Prostate gland (tissue), 2 donors: Measurements from ENCODE around the gene AHCTF1. TPM values are rescaled to one million over a fixed set of nuclear protein-coding genes. Genes with fewer than 3 reads are reported as not detected.

Experiments
- DNase-seq: peaks from one replicate; pipeline ENCODE4 v3.0.0-alpha.2; 2019; ENCODE audit warnings: low spot score
- H3K27ac ChIP-seq, 2 donors: fragments of 200-600 bp; sonication (generic); 2 replicates each; pipeline ENCODE4 v1.5.1; 2017 to 2019
- H3K27me3 ChIP-seq: fragments of 200-600 bp; sonication (generic); replicated peaks from 2 replicates; pipeline ENCODE4 v1.5.1; 2019; ENCODE audit not compliant: insufficient read depth
- H3K36me3 ChIP-seq, 2 donors: fragments of 200-600 bp; sonication (generic); 1 replicate in 1 of 2; 2 replicates in 1 of 2; pipeline versions ENCODE4 v1.5.1 to v1.8.1; 2017 to 2019
- H3K4me1 ChIP-seq: fragments of 200-600 bp; sonication (generic); replicated peaks from 2 replicates; pipeline ENCODE4 v1.5.1; 2019
- H3K4me3 ChIP-seq, 2 donors: fragments of 200-600 bp; sonication (generic); 2 replicates each; pipeline ENCODE4 v1.5.1; 2017 to 2019
- H3K9me3 ChIP-seq: fragments of 200-600 bp; sonication (generic); 2 replicates; pipeline ENCODE4 v1.5.1; 2017
- POLR2A ChIP-seq: fragments of 450-650 bp; IDR thresholded peaks from one replicate; pipeline ENCODE4 v1.6.1; 2016; ENCODE audit warnings: antibody characterized with exemption, mild to moderate bottlenecking
- POLR2AphosphoS5 ChIP-seq: sonication (generic); formaldehyde crosslinking; IDR thresholded peaks from one replicate; pipeline ENCODE4 v1.6.1; 2017; ENCODE audit warnings: antibody characterized with exemption
- WGBS: methylation state at CpG from one replicate; pipeline ENCODE4 v1.1.5; 2018; 5-methylcytosine and 5-hydroxymethylcytosine counted together
- intact Hi-C: fragments of 100-400 bp; cut with DNase I; formaldehyde crosslinking; loops from one replicate; pipeline ENCODE4 v1.14.2; 2022
- total RNA-seq, 2 donors: library from RNA; depleted of rRNA; stranded (reverse); fragments of >200 nt; gene quantifications; one replicate each; pipeline ENCODE4 v1.1.0, GENCODE V29; 2016
- TF ChIP-seq, protein P1 (sequence below), 4 experiments: fragments of 200-600 bp in 2 of 4; fragments of 450-650 bp in 2 of 4; sonication (generic) in 2 of 4; IDR thresholded peaks; 1 replicate in 3 of 4; 2 replicates in 1 of 4; pipeline ENCODE4 v1.5.1; 2016 to 2019; ENCODE audit warnings: antibody characterized with exemption in 4 of 4, mild to moderate bottlenecking in 2 of 4, moderate library complexity in 2 of 4

Gene AHCTF1
- total RNA-seq, 2 donors from 2014 or later: 22.5 to 39.6 TPM

DNA sequence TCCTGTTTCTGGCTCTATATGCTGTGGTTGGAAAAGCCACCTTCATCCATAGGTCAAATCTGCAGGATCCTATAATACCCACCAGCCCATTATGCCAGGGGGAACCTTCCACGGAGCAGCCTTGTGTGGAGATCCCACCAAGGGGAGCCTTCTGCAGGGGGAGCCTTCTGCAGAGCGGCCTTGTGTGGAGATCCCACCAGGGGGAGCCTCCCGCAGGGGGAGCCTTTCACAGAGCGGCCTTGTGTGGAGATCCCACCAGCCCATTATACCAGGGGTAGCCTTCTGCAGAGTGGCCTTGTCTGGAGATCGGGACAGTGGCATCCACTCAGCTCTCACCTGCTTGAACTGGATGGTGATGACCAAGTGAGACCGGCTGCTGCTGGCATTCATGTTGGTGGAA, 122.3 kb downstream of the AHCTF1 start:
- intact Hi-C loops: no loop called here
- no peak for DNase-seq
- H3K4me1 ChIP-seq: no peaks in the 10 kb centered on the region
- H3K9me3 ChIP-seq: no peaks in the 10 kb centered on the region
- H3K4me3 ChIP-seq: no peak overlapping the region
- H3K27me3 ChIP-seq: no peaks in the 10 kb centered on the region
- no peaks in the 10 kb centered on the region for H3K36me3 ChIP-seq
- TF ChIP-seq POLR2AphosphoS5 (no peak), POLR2A (no peak)
- TF ChIP-seq, protein P1, sequence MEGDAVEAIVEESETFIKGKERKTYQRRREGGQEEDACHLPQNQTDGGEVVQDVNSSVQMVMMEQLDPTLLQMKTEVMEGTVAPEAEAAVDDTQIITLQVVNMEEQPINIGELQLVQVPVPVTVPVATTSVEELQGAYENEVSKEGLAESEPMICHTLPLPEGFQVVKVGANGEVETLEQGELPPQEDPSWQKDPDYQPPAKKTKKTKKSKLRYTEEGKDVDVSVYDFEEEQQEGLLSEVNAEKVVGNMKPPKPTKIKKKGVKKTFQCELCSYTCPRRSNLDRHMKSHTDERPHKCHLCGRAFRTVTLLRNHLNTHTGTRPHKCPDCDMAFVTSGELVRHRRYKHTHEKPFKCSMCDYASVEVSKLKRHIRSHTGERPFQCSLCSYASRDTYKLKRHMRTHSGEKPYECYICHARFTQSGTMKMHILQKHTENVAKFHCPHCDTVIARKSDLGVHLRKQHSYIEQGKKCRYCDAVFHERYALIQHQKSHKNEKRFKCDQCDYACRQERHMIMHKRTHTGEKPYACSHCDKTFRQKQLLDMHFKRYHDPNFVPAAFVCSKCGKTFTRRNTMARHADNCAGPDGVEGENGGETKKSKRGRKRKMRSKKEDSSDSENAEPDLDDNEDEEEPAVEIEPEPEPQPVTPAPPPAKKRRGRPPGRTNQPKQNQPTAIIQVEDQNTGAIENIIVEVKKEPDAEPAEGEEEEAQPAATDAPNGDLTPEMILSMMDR (IDR thresholded peaks at IDR 0.05): no peak
- no peak overlapping the region for H3K27ac ChIP-seq
- 95% methylated on average over 6 of the region's 6 CpGs for WGBS

DNA sequence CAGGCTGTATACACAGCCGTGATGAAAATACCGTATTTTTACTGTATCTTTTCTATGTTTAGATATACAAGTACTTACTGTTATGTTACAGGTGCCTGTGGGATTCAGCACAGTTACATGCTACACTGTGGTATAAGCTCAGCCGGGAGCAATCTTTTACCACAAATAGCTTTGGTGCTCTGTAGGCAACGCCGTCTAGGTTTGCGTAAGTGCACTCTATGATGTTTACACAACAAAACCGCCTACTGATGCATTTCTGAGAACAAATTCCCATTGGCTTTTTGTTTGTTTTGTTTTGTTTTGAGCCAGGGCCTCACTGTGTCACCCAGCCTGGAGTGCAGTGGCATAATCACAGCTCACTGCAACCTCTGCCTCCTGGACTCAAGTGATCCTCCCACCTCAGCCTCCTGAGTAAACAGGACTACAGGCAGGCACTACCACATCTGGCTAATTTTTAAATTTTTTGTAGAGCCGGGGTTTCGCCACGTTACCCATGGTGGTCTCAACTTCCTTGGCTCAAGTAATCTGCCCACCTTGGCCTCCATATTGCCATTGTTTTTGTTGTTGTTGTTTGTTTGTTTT, 126.5 kb downstream of the AHCTF1 start:
- TF ChIP-seq, protein P1 (IDR thresholded peaks at IDR 0.05): no peak
- TF ChIP-seq POLR2A: no peak
- no peak for TF ChIP-seq POLR2AphosphoS5
- no peak overlapping the region for H3K27ac ChIP-seq
- 69% methylated on average over 10 of the region's 10 CpGs for WGBS
- no peak for DNase-seq
- H3K4me1 ChIP-seq: no peaks in the 10 kb centered on the region
- no peaks in the 10 kb centered on the region for H3K36me3 ChIP-seq
- H3K9me3 ChIP-seq: no peaks in the 10 kb centered on the region
- H3K4me3 ChIP-seq: no peak overlapping the region
- H3K27me3 ChIP-seq: no peaks in the 10 kb centered on the region
- intact Hi-C loops: no loop called here

DNA sequence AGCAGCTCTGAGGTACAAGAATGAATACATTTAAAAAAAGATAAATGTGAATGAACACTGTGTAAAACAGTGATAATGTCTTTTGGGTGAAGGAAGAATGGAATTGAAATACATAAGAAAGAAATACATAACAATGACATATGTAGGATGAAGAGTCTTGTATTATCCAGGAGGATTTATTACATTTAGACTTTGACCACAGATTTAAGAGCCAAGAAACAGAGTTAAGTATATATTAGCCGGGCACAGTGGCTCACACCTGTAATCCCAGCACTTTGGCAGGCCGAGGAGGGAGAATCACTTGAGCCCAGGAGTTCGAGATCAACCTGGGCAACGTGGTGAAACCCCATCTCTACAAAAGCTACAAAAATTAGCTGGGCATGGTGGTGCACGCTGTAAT, 127.9 kb downstream of the AHCTF1 start:
- intact Hi-C loops: no loop called here
- no peak overlapping the region for H3K4me3 ChIP-seq
- H3K4me1 ChIP-seq: no peaks in the 10 kb centered on the region
- TF ChIP-seq POLR2A: no peak
- TF ChIP-seq, protein P1 (IDR thresholded peaks at IDR 0.05): no peak
- no peak for TF ChIP-seq POLR2AphosphoS5
- no peaks in the 10 kb centered on the region for H3K27me3 ChIP-seq
- DNase-seq: no peak
- no peaks in the 10 kb centered on the region for H3K36me3 ChIP-seq
- WGBS: 95% methylated on average over 5 of the region's 5 CpGs
- H3K27ac ChIP-seq: no peak overlapping the region
- no peaks in the 10 kb centered on the region for H3K9me3 ChIP-seq

DNA sequence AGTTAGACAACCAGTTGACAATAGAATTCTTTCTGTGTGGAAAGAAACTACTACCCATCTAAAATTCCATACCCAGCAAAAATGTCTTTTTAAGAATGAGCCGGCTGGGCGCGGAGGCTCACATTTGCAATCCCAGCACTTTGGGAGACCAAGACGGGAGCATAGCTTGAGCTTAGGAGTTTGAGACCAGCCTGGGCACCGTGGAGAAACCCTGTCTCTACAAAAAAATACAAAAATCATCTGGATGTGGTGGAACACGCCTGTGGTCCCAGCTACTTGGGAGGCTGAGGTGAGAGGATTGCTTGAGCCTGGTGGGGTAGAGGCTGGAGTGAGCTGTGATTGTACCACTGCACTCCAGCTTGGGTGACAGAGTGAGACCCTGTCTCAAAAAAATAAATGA, 128.4 kb downstream of the AHCTF1 start:
- DNase-seq: no peak
- Histone ChIP-seq H3K27me3 (no peaks in the 10 kb centered on the region), H3K9me3 (no peaks in the 10 kb centered on the region), H3K4me3 (no peak overlapping the region), H3K36me3 (no peaks in the 10 kb centered on the region), H3K27ac (no peak overlapping the region), H3K4me1 (no peaks in the 10 kb centered on the region)
- intact Hi-C loops: no loop called here
- TF ChIP-seq, protein P1 (IDR thresholded peaks at IDR 0.05): no peak
- no peak for TF ChIP-seq POLR2AphosphoS5
- WGBS: 95% methylated on average over 6 of the region's 6 CpGs

DNA sequence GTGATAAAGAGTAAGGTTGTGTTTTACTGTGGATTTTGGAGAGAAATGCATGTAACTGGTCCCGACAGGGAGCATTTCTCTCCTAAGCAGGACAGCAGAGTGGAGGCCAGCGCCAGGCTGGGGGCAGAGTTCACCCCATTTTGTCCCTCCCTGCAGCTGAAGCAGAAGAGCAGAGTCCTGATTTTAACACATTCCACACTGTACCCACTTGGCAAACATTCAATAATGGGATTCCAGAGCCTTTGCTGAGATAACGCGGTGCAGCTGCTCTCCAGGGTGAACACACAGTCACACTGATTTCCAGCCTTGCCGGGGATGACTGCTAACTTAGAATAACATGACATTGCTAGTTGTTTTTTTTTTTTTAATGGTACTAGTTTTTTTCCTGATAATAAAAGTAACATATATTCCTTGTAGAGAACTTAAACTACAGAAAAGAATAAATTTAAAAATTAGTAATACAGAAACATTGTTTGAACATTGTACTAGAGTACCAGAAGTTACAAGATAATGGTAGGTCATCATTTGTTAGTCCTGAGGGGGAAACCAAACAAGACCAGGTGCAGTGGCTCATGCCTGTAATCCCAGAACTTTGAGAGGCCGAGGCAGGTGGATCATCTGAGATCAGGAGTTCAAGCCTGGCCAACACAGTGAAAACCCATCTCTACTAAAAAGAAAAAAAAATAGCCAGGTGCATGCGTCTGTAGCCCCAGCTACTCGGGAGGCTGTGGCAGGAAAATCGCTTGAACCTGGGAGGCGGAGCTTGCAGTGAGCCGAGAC, 130.3 kb downstream of the AHCTF1 start:
- H3K9me3 ChIP-seq: no peaks in the 10 kb centered on the region
- no peak overlapping the region for H3K27ac ChIP-seq
- no peaks in the 10 kb centered on the region for H3K4me1 ChIP-seq
- H3K27me3 ChIP-seq: no peaks in the 10 kb centered on the region
- WGBS: 73% methylated on average over 11 of the region's 11 CpGs
- no peak overlapping the region for H3K4me3 ChIP-seq
- DNase-seq: no peak
- no peaks in the 10 kb centered on the region for H3K36me3 ChIP-seq
- TF ChIP-seq POLR2A: no peak
- TF ChIP-seq POLR2AphosphoS5: no peak
- TF ChIP-seq, protein P1 (IDR thresholded peaks at IDR 0.05): no peak
- intact Hi-C loops: no loop called here
